HUES48 (cell line): ENCODE data around the gene IL1RAPL2.

Source experiments
- H3K27ac ChIP-seq: one replicate; pipeline ENCODE4 v1.7.0; 2013; ENCODE audit warnings: low read depth, low read length, inconsistent platforms
- H3K27me3 ChIP-seq: 2 replicates; pipeline ENCODE4 v1.6.1; 2013; ENCODE audit warnings: mild to moderate bottlenecking, low read length; ENCODE audit not compliant: control insufficient read depth, insufficient read depth
- H3K36me3 ChIP-seq: 2 replicates; pipeline ENCODE4 v1.6.1; 2013; ENCODE audit warnings: low read length; ENCODE audit not compliant: control insufficient read depth, insufficient read depth
- H3K4me1 ChIP-seq: 2 replicates; pipeline ENCODE4 v1.6.1; 2013; ENCODE audit warnings: mild to moderate bottlenecking, low read length; ENCODE audit not compliant: control insufficient read depth, insufficient read depth
- H3K4me3 ChIP-seq: 2 replicates; pipeline ENCODE4 v1.5.1; 2013; ENCODE audit warnings: mild to moderate bottlenecking, low read depth, low read length
- H3K9ac ChIP-seq: 2 replicates; pipeline ENCODE4 v1.6.1; 2013; ENCODE audit warnings: mild to moderate bottlenecking, low read depth, low read length, moderate library complexity
- H3K9me3 ChIP-seq: 2 replicates; pipeline ENCODE4 v1.6.1; 2013; ENCODE audit warnings: low read length; ENCODE audit not compliant: control insufficient read depth, insufficient read depth

The IL1RAPL2 gene

GRCh38 chrX:104618106-104618895, 52.3 kb downstream of the IL1RAPL2 start:
- no peaks in the 10 kb centered on the region for H3K9me3 ChIP-seq
- no peak overlapping the region for H3K9ac ChIP-seq
- H3K27ac ChIP-seq = no peak overlapping the region
- peaks cover 4% of the 10 kb centered on the region for H3K27me3 ChIP-seq
- no peaks in the 10 kb centered on the region for H3K36me3 ChIP-seq
- no peak overlapping the region for H3K4me3 ChIP-seq
- no peaks in the 10 kb centered on the region for H3K4me1 ChIP-seq

GRCh38 chrX:104621781-104622180, 55.8 kb downstream of the IL1RAPL2 start:
- Histone ChIP-seq H3K9ac (no peak overlapping the region), H3K4me3 (no peak overlapping the region), H3K9me3 (no peaks in the 10 kb centered on the region), H3K27ac (no peak overlapping the region), H3K27me3 (no peaks in the 10 kb centered on the region; the same call in 1 of the 2 replicates), H3K36me3 (no peaks in the 10 kb centered on the region), H3K4me1 (no peaks in the 10 kb centered on the region)

- H3K27me3 ChIP-seq = peaks cover 2% of the 10 kb centered on the region; the same call in 1 of the 2 replicates
- H3K9ac ChIP-seq = no peak overlapping the region
- H3K36me3 ChIP-seq = no peaks in the 10 kb centered on the region
- no peaks in the 10 kb centered on the region for H3K4me1 ChIP-seq
- H3K4me3 ChIP-seq = no peak overlapping the region
- peaks cover 8% of the 10 kb centered on the region for H3K9me3 ChIP-seq
- H3K27ac ChIP-seq = no peak overlapping the region
These were observed 75.2 kb downstream of the IL1RAPL2 start for GRCh38 chrX:104641176-104641575.

GRCh38 chrX:104647084-104647483, 81.1 kb downstream of the IL1RAPL2 start:
- Histone ChIP-seq H3K27me3 (peaks cover 7% of the 10 kb centered on the region; the same call in 1 of the 2 replicates), H3K36me3 (no peaks in the 10 kb centered on the region), H3K9me3 (no peaks in the 10 kb centered on the region), H3K4me3 (no peak overlapping the region), H3K9ac (no peak overlapping the region), H3K4me1 (no peaks in the 10 kb centered on the region), H3K27ac (no peak overlapping the region)

GRCh38 chrX:104659005-104659744, 93.2 kb downstream of the IL1RAPL2 start:
- Histone ChIP-seq H3K36me3 (no peaks in the 10 kb centered on the region), H3K4me1 (peaks cover 6% of the 10 kb centered on the region; the same call in 1 of the 2 replicates), H3K9me3 (no peaks in the 10 kb centered on the region), H3K9ac (no peak overlapping the region), H3K27ac (no peak overlapping the region), H3K27me3 (no peaks in the 10 kb centered on the region), H3K4me3 (no peak overlapping the region)

GRCh38 chrX:104660092-104660491, 94.1 kb downstream of the IL1RAPL2 start:
- peaks cover 6% of the 10 kb centered on the region; the same call in 1 of the 2 replicates for H3K4me1 ChIP-seq
- no peak overlapping the region for H3K27ac ChIP-seq
- H3K36me3 ChIP-seq = no peaks in the 10 kb centered on the region
- no peaks in the 10 kb centered on the region for H3K27me3 ChIP-seq
- H3K4me3 ChIP-seq = no peak overlapping the region
- no peak overlapping the region for H3K9ac ChIP-seq
- no peaks in the 10 kb centered on the region for H3K9me3 ChIP-seq

- no peak overlapping the region for H3K27ac ChIP-seq
- no peak overlapping the region for H3K9ac ChIP-seq
- H3K4me3 ChIP-seq = no peak overlapping the region
- H3K4me1 ChIP-seq = peaks cover 6% of the 10 kb centered on the region; the same call in 1 of the 2 replicates
- H3K9me3 ChIP-seq = no peaks in the 10 kb centered on the region
- H3K27me3 ChIP-seq = no peaks in the 10 kb centered on the region
- H3K36me3 ChIP-seq = no peaks in the 10 kb centered on the region
These were observed 96.7 kb downstream of the IL1RAPL2 start for GRCh38 chrX:104662694-104663093.

- Histone ChIP-seq H3K27me3 (peaks cover 4% of the 10 kb centered on the region; the same call in 1 of the 2 replicates), H3K9ac (no peak overlapping the region), H3K27ac (no peak overlapping the region), H3K36me3 (no peaks in the 10 kb centered on the region), H3K4me1 (0 out of 2 replicates have a peak, but pooled peaks cover 3% of the 10 kb centered on the region), H3K9me3 (no peaks in the 10 kb centered on the region), H3K4me3 (no peak overlapping the region)
These were observed 99.7 kb downstream of the IL1RAPL2 start for GRCh38 chrX:104665691-104666090.

GRCh38 chrX:104668550-104668949, 102.6 kb downstream of the IL1RAPL2 start:
- H3K4me1 ChIP-seq = 0 out of 2 replicates have a peak, but pooled peaks cover 3% of the 10 kb centered on the region
- peaks cover 4% of the 10 kb centered on the region; the same call in 1 of the 2 replicates for H3K27me3 ChIP-seq
- H3K4me3 ChIP-seq = no peak overlapping the region
- no peaks in the 10 kb centered on the region for H3K36me3 ChIP-seq
- no peak overlapping the region for H3K27ac ChIP-seq
- H3K9me3 ChIP-seq = no peaks in the 10 kb centered on the region
- H3K9ac ChIP-seq = no peak overlapping the region

GRCh38 chrX:104669063-104669462, 103.1 kb downstream of the IL1RAPL2 start:
- H3K4me1 ChIP-seq = 0 out of 2 replicates have a peak, but pooled peaks cover 3% of the 10 kb centered on the region
- no peak overlapping the region for H3K27ac ChIP-seq
- H3K27me3 ChIP-seq = peaks cover 4% of the 10 kb centered on the region; the same call in 1 of the 2 replicates
- no peak overlapping the region for H3K4me3 ChIP-seq
- no peaks in the 10 kb centered on the region for H3K36me3 ChIP-seq
- H3K9me3 ChIP-seq = no peaks in the 10 kb centered on the region
- H3K9ac ChIP-seq = no peak overlapping the region

- Histone ChIP-seq H3K36me3 (no peaks in the 10 kb centered on the region), H3K27ac (no peak overlapping the region), H3K9ac (no peak overlapping the region), H3K4me1 (0 out of 2 replicates have a peak, but pooled peaks cover 3% of the 10 kb centered on the region), H3K27me3 (peaks cover 4% of the 10 kb centered on the region; the same call in 1 of the 2 replicates), H3K4me3 (no peak overlapping the region), H3K9me3 (no peaks in the 10 kb centered on the region)
These were observed 104.1 kb downstream of the IL1RAPL2 start for GRCh38 chrX:104670051-104670450.
